Chondrocyte (in vitro differentiated cells): ENCODE results near the gene PRELID2. TPM values are rescaled to one million over a fixed set of nuclear protein-coding genes. Genes with fewer than 3 reads are reported as not detected.

Experiments
- DNase-seq: peaks from one replicate; pipeline ENCODE4 v3.0.0; 2021; ENCODE audit warnings: mixed read lengths, low spot score
- H3K27ac Mint-ChIP-seq: one replicate; pipeline ENCODE4 v1.8.0; 2021; ENCODE audit warnings: mild to moderate bottlenecking, moderate library complexity, mixed read lengths; ENCODE audit not compliant: unreplicated experiment
- H3K27me3 Mint-ChIP-seq: 2 replicates; pipeline ENCODE4 v1.8.0; 2021; ENCODE audit warnings: low read depth, mixed read lengths
- H3K36me3 Mint-ChIP-seq: 2 replicates; pipeline ENCODE4 v1.8.0; 2021; ENCODE audit warnings: low read depth, mixed read lengths
- H3K4me1 Mint-ChIP-seq: 2 replicates; pipeline ENCODE4 v1.8.0; 2021; ENCODE audit warnings: low read depth, mild to moderate bottlenecking, mixed read lengths
- H3K4me3 Mint-ChIP-seq: one replicate; pipeline ENCODE4 v1.8.0; 2021; ENCODE audit warnings: mild to moderate bottlenecking, moderate library complexity, mixed read lengths; ENCODE audit not compliant: unreplicated experiment
- H3K9me3 Mint-ChIP-seq: 2 replicates; pipeline ENCODE4 v1.8.0; 2021; ENCODE audit warnings: low read depth, mixed read lengths
- CTCF ChIP-seq: fragments of 200-600 bp; sonication (generic); IDR thresholded peaks from 2 replicates; pipeline ENCODE4 v1.5.0; 2021; ENCODE audit warnings: antibody characterized with exemption, mild to moderate bottlenecking, moderate library complexity
- total RNA-seq: library from RNA; stranded (reverse); gene quantifications from 3 replicates; pipeline ENCODE4 v1.2.1, GENCODE V29; 2021

The PRELID2 gene
- total RNA-seq, 1 donor from 2014 or later = 6.2 TPM

GRCh38 chr5:145711417-145711816, 123.7 kb downstream of the PRELID2 start:
- Mint-ChIP-seq H3K4me1 (no peaks in the 10 kb centered on the region), H3K27ac (no peak overlapping the region), H3K4me3 (no peak overlapping the region), H3K36me3 (no peaks in the 10 kb centered on the region), H3K9me3 (no peaks in the 10 kb centered on the region), H3K27me3 (no peaks in the 10 kb centered on the region)
- TF ChIP-seq CTCF = no peak
- DNase-seq = no peak

Other genes starting within 250 kb of the PRELID2 start
- not detected in 3 replicates for gene GRXCR2, start 37.7 kb upstream of the PRELID2 start, total RNA-seq
- gene SH3RF2, start 101.2 kb upstream of the PRELID2 start, total RNA-seq = 0.33 to 0.42 TPM (median 0.39 TPM) in 3 replicates